HG02642 (cell line): ENCODE results near the gene GSTO2.

Source experiments
- ATAC-seq: cut with Tn5 transposase; IDR thresholded peaks from one replicate; pipeline ENCODE4 v1.9.1; 2021; ENCODE audit warnings: mild to moderate bottlenecking; ENCODE audit not compliant: unreplicated experiment, poor library complexity

Gene GSTO2

DNA sequence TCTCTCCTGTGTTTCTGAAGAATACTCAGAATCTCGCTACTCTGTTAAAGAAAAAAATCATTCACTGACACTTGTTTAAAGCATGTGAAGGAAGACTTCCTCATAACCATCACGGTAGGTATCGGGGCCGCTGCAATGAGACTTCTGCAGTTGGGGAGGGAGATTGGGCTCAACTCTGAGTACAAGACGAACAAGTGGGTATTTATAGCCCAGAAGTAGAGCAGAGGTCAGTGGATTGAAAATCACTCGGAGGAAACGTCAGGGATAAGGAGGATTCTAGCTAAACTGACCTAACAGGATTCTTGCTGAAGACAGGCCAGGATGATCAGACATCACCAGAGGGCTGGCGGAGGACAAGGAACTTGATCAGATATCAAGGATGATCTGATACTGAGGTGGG is 35.9 kb downstream of the GSTO2 start:
- ATAC-seq: no peak

DNA sequence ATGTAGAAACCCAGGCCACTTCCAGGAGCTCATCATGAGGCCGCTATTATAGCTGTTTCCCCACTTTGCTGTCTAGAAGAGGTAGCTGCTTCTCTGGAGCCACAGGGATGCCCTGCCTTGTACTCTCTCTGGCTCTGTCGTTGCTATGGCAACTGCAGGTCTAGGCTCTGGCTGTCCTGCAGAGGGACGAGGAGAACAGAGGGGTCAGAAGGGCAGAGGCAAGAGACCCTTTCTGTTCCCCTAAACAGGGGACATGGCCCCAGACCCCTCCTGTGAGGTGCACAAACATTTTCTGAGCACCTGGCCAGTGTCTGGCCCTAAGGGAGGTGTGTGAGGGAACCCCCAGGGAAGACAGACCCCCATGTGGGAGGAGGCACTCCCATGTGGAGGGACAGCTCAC is 37.9 kb downstream of the GSTO2 start:
- no peak for ATAC-seq

DNA sequence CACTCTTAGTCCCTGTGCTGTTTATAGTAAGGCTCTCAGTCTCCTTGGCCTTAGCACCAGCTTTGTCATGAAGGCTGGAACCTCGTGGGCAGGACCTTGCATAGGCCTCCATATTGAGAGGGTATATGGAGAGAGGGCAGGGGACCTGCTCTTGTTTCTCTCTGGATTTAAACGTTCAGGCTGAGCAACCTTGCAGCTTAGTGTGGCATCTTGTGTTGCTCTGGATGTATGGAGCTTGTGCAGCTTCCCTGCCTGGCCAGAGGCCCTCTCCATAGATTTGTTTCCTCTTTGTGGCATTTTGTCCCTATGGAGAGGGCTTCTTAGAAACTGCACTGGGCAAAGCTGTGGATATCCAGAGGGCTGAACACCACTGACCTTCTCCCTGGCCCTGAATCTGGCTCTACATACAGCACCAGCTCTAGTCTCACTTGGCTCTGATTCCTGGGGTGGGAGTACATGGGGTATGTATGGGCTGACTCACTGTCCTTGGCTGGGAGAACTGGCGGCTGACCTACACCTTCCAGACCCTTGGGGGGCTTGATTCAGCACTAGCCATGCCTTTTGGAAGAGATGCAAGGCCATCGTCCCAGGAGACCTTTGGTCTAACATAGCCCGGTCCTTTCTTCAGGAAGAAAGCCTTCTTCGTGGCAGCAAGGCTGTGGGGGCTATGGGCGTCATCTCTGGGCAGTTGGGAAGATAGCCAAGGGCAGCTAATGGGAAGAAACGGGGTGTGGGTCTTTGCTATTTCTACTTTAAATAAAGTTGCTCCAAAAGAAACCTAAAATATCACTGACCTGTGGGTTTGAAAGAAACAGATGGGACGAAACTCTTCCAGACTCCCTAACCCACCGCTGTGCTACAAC is 38.8 kb downstream of the GSTO2 start:
- ATAC-seq: no peak

DNA sequence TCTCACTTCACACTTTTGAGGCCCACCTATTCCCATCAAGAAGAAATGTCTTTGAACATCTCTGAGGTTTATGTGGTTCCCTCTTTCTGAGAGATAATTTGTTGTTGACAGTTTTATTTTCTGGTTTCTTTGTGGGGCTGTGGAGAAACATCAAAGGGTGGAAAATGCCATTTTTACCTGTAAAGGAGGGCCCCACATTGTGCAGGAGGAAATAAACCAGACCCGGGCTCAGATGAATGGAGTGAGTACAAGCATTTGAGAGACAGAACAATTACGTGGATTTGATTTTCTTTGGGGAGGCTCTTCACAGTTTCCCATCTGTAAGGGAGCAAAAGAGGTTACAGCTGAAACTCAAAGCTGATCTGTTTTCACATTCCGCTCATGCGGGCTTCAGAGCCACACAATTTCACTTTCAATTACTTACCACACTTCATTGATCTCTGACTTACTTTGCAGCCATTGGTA is 39.5 kb downstream of the GSTO2 start:
- peak; percentile 79 for ATAC-seq

DNA sequence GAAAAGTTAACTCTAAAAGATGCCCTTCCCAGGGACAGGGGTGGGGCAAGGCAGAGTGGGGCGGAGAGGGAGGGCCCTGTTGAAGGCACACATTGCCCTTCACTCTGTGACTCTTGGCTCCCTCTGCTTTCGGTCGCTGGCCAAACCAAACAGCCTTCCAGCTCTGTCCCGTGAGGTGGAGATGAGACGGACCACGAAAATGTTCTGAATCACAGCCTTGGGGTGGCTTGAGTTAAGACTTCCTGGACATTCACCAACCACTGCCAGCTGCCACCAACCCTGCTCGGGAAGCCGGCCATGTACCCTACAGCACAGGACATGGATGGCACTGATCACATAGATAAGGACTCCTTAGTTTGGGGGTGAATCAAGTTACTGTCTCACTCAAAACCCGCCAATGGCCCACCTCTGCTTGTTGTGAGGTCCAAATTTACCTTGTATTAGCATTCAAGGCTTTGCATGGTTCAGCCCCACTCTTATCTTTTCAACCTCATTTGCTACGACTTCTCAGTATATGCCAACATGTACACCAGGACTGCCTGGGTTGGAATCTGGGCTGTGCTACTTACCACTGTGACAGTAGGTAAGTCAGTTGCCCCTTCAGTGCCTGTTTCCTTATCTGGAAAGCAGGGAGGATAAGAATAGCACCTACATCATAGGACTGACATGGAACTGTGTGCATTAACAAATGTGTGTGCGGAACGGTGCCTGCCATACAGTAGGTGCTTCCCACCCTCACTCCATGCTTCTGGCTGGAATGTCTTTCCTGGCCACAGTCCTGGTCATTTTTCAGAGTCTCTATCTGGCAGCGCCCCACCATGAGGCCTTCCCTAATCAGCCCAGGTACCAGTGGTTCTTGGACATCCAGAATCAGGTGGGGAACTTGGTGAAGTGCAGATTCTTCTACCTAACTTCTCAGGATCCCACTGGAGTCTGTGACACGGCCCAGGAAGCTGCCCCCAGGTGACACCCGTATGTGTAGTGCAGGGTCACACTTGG is 41.3 kb downstream of the GSTO2 start:
- no peak for ATAC-seq

DNA sequence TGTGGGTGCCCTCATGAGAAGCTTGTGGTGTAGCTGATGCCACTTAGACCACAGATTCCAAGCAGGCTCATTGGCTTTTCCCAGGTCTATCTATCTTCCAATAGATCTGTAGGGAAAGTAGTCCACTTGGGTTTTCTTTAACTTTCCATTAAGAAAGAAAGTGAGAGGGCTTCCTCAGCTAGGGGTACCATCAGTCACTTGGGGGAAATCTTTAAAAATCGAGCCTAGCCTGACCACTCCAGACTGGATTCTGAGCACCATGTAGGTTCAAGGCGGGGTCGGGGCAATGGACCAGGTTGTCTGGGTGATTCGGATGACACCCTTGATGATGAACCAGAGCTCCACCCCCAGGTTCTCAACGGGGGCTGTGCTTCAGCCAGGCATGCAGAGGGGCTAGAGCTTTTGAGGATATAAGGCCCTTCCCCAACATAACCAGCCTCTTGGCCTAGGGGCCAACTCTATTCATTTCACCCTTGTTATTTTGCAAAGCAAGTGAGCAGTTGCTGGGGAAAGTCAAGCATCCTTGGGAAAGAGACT is 42.3 kb downstream of the GSTO2 start:
- ATAC-seq: no peak

DNA sequence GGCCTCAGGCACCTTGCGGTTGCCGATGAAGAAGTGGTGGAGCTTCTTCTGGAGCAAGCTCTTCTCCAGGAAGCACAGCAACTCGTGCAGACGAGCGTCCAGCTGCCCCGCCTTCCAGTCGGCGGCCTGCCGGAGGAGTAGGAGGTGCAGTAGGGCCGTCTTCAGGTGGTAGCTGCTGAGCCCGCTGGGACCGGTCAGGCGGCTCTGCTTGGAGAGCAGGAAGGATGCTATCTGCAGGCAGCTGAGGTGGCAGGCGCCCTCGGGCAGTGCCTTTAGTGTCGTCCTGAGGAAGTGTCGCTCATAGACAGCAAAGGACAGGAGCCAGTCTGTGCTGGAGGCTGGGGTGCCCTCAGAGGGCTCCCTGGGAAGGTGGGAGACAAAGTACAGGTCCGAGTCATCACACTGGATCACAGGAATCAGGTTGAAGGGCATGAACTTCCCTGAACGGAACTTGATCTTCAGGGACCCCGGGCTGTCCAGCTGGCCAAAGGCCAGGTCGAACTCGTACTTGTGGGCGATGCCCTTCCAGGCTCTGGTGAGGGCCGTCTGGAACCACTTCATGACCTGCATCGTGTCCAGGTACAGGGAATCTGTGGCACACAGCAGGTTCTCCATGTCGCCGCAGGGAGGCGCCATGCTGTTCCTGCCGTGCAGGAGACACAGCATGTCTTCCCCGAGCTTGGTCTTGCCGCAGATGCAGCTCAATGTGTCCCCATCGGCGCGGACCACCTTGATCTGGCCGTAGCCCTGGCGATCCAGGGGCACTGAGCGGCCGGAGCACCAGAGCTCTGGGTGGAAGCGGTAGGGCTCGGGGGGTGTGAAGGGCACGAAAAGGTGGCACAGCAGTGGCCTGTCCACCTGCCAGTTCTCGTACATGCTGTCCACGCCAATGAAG is 45.9 kb downstream of the GSTO2 start:
- no peak for ATAC-seq

DNA sequence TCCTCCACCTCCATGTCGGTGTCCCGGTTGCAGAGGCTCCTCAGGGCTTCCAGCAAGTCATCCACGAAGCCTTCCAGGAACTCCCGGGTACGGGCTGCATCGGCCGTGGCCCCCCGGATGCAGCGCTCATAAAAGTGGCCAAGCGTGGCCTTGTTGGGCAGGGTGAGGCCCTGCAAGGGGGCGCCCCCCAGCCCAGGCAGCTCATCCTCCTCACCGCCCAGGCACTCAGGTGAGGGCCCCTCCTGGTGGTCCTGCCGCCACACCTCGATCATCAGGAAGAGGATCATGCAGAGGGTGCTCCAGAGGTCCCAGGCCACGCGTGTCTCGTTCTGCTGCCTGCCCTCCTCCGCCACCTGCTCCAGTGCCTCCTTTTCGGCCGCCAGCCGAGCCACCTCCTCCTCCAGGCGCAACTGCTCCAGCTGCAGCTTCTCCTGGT is 46.5 kb downstream of the GSTO2 start:
- ATAC-seq: no peak

DNA sequence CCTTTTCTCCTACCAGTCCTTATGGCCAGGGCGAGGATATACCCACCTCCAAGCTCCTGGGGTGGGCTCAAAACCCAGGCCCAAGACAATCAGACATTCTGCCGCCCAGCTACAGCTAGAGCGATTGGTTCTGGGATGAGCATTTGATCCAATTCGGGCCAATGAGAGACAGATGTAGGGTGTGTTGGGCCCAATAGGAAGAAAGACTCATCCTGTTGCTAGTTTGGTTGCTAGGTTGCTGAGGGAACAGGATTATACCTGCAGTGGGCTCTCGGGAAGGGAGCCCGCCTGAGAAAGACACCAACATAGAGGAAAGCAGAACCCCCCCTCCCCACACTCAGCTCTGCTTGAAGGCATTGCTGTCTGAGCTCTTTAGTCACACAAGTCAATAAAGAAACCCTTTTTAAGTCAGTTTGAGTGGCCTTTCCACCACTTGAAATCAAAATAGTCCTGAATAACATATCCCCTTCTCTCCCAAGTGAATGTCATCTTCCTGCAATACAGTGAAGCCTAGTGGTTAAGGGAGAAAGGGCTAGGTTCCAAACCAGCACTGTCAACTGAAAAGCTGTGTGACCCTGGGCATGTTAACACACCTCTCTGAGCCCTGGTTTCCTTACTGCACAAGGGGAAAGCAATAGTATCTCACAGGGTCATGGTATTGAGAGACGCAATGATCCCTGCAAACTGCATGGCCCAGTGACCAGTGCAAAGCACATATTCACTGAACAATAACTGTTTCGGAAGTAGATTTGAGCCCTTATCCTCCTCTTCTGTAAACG is 47.5 kb downstream of the GSTO2 start:
- ATAC-seq: no peak

DNA sequence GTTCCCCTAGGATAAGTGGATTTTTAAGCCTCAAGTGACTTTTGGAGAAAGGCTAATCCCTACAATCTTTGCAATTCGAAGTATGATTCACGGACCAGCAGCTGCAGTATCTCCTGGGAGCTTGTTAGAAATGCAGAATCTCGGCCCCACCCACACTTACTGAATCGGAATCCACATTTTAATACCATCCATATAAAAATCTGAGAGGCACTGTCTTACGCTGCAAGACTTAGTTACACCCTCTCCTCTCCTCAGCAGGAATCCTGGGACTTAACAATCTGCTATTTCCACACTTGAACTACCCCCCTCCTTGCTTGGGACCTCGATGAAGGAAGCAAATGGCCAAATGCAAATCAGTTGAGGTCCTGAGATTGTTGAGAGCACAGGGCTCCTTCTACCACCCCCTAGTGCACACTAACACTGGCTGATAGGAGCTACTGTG is 48.3 kb downstream of the GSTO2 start:
- no peak for ATAC-seq

DNA sequence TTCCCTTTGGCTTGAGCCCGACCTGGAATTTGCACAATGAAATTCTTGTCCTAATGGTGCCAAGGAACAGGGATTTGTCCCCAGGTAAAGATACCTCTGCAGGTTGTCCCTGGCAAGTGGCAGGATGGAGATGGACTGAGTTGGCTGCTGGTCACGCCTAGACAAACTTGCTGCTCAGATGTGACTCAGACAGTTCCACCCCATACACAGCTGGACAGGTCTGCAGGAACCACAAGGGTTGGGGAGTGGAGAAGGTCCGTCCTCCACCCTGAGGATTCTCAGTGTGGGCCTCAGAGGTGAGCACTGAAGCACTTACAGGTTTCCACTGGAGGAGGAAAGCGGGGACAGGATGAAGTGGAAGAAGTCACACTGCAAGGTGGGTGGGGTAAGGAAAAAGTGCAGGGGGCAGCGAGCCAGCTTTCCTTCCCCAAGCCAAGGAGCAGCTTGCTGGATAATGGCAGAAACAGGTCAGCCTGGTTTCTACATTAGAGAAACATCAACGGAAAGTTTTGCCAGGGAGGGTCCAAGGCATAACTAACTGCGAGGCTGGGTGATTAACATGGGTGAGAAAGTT is 48.8 kb downstream of the GSTO2 start:
- no peak for ATAC-seq

DNA sequence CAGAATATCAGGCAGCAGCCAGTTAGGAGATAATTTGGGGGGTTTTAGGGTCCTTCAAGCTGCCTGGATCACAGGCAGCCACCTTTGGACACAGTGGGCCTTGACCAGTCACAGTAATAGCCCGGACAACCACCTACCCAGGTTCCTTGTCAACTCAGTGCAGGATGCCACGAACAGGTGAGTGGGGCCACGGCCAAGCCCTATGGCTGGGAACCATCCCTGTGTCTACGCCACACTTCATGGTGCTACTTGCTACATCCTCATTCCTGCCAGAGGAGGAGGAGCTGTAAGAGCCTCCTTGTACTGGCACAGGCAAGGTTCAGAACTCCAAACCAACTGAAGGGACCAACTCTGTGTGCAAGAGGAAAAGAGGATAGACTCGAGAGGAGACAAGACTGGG is 49.3 kb downstream of the GSTO2 start:
- no peak for ATAC-seq

DNA sequence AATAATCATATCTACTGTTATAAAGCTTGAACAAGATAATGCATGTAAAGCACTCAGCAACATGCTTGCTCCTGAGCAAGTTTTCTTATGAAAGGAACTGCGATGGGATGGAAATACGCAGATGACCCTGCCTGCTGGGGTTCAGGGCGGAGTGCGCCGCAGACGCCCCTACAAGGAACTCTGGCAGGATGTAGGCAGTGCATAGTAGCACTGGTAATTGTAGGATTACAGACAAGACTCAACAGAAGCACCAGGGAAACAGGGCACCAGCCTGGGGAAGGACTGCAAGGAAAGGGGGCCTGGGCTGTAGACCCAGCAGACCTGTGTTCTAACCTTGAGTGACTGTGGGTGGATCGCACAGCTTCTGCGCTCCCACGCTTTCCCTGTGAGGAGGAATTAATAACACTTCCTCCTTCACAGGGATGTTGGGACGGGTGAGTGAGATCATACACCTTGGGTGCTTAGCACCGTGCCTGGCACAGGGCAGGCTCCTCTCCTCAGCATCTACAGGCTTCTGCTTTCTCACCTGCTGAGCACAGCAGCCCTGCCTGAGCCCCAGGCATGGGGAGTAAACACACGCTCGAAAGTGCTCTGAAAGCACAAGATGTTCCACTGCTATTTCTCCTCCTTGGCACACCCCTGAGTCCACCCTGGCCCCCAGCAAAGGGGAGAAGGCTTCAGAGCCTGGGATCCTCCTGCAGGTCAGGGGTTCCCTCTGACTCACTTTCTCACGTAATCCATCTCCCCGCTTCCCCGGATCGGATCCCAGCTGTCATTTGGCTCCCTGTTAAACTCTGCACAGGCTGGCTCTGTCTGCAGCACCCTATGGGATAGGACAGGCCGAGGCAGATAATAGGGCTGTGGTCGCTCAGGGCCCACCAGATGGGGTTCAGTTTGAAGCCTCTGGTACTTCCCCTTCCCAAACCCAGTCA is 50.1 kb downstream of the GSTO2 start:
- ATAC-seq: no peak

DNA sequence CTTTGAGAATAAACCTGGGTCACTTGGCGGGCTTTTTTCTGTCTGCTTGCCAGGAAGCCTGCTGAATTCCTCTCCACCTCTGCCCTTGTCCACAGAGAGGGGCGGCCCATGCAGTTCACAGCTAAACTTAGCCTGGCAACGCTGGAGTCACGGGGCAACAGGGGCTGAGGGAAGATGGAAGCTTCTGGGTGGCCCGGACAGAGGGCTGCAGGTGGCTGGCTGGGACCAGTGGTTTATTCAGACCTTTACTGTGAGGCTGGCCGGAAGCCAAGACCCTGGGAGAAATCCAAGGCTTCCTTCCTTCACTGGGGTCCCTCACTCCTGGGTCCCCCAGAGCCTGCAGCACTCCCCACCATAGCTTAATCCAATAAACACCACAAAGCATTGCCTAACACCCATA is 52.2 kb downstream of the GSTO2 start:
- no peak for ATAC-seq

DNA sequence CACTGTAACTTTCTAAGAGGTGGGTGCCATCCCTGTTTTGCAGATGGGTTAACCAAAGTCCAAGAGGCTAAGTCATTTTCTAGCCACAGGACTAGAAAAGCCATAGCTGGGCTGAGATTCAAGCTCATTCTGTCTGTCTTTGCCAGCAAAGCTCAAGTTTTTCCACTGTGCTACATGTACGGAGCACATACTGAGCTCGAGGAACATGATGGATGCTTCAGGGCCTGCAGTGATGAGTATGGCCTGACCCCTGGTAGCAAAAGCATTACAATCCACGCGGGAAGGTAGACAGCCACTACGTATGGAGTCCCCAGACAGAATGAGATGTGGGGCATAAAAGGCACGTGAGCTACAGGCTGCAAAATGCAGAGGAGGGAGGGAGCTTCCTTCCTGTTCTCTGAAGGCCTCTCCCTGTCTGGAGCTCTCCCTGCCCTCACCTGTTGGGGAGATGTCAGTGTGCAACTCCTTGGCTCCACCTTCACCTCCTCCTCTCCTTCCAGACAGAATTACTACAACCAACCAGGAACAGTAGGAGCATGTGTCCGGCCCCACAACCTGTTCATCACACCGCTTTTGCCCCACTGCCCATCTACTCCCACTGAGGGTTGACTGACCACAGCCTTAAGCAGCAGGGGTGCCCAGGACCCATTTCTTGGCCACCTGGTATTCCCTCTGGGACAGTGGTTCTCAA is 52.9 kb downstream of the GSTO2 start:
- ATAC-seq: no peak

DNA sequence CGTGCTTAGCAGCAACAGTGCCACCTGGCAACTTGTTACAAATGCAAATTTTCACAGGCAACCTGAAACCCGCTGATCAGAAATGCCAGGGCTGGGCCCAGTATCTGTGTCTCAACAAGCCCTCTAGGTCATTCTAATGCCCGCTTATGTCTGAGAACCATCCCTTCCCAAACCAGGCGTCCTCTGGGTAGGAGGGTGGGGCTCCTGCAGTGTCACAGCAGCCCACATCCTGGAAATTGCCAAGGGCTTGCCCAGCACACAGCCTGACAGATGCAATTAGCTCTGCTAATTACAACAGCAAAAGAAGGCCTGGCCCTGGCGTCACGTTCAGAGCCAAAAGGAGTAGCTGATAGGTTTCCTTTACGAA is 53.4 kb downstream of the GSTO2 start:
- peak; percentile 57 for ATAC-seq

DNA sequence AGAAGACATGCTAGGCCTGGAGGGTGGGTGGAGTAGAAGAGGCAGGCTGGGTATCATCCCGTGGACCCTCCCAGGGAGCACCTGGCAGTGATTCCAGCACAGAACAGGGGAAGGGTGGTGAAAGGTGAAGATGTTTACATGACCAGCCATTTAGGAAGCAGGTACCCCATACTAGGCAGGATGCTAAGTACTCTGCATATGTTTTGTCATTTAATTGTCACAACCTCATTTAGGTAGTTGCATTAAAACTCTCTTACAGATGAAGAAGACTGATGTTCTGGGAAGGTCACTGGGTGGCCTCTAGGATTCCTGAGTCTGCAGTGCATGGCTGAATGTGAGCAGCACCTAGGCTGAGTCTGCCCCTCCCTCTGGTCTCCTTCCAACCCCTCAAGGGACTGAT is 54.1 kb downstream of the GSTO2 start:
- no peak for ATAC-seq
